DND-41 (cell line): ENCODE data around the gene RUNX2.
A peak's percentile ranks its signal among the peaks of the same experiment; 100 is the strongest.

Source experiments
- ATAC-seq: fragments of 200-7000 bp; cut with Tn5 transposase; 3 replicates; pipeline ENCODE4 v1.9.1; 2021; ENCODE audit warnings: low read depth; ENCODE audit not compliant: insufficient read depth
- DNase-seq: peaks from one replicate; pipeline ENCODE4 v3.0.0-alpha.2; 2020
- H2AFZ ChIP-seq: 2 replicates; pipeline ENCODE4 v1.6.0; 2012; ENCODE audit warnings: low read depth, low read length
- H3K27ac ChIP-seq: 2 replicates; pipeline ENCODE4 v1.5.1; 2012; ENCODE audit warnings: low read length, inconsistent platforms
- H3K27me3 ChIP-seq: fragments of 200-600 bp; sonication (generic); 2 replicates; pipeline ENCODE4 v1.6.0; 2012; ENCODE audit warnings: low read length, mild to moderate bottlenecking, inconsistent platforms; ENCODE audit not compliant: insufficient read depth, poor library complexity
- H3K36me3 ChIP-seq: 2 replicates; pipeline ENCODE4 v1.5.1; 2012; ENCODE audit warnings: low read length, inconsistent platforms; ENCODE audit not compliant: insufficient read depth
- H3K4me1 ChIP-seq: 2 replicates; pipeline ENCODE4 v1.5.1; 2012; ENCODE audit warnings: mild to moderate bottlenecking, low read length; ENCODE audit not compliant: insufficient read depth
- H3K4me2 ChIP-seq: 2 replicates; pipeline ENCODE4 v1.6.0; 2012; ENCODE audit warnings: mild to moderate bottlenecking, moderate library complexity, low read length, inconsistent platforms; ENCODE audit not compliant: insufficient read depth
- H3K4me3 ChIP-seq, 2 experiments: fragments of 200-600 bp in 1 of 2; shearing (Covaris generic) in 1 of 2; 2 replicates each; pipeline ENCODE4 v1.5.1; 2012 to 2016; ENCODE audit warnings: inconsistent platforms in 2 of 2, low read length in 2 of 2, mild to moderate bottlenecking in 2 of 2, low read depth in 1 of 2, moderate library complexity in 1 of 2
- H3K79me2 ChIP-seq: 2 replicates; pipeline ENCODE4 v1.6.0; 2012; ENCODE audit warnings: low read length, inconsistent platforms; ENCODE audit not compliant: insufficient read depth
- H3K9ac ChIP-seq: 2 replicates; pipeline ENCODE4 v1.6.0; 2012; ENCODE audit warnings: low read depth, mild to moderate bottlenecking, inconsistent platforms, low read length, moderate library complexity
- H3K9me3 ChIP-seq: 2 replicates; pipeline ENCODE4 v1.5.1; 2012; ENCODE audit warnings: low read length, moderate library complexity, mild to moderate bottlenecking, inconsistent platforms; ENCODE audit not compliant: insufficient read depth, severe bottlenecking
- H4K20me1 ChIP-seq: 2 replicates; pipeline ENCODE4 v1.6.0; 2012; ENCODE audit warnings: low read length; ENCODE audit not compliant: insufficient read depth
- EZH2 ChIP-seq: IDR thresholded peaks from 3 replicates; pipeline ENCODE4 v1.6.1; 2012; ENCODE audit warnings: borderline replicate concordance, low read depth, mild to moderate bottlenecking, moderate library complexity, low read length, inconsistent platforms; ENCODE audit not compliant: severe bottlenecking
- TF ChIP-seq, protein P1 (sequence below): IDR thresholded peaks from 2 replicates; pipeline ENCODE4 v1.5.1; 2012; ENCODE audit warnings: borderline replicate concordance, low read length, moderate library complexity, mild to moderate bottlenecking; ENCODE audit not compliant: poor library complexity, severe bottlenecking; ENCODE audit errors: extremely low read depth

The RUNX2 gene

DNA sequence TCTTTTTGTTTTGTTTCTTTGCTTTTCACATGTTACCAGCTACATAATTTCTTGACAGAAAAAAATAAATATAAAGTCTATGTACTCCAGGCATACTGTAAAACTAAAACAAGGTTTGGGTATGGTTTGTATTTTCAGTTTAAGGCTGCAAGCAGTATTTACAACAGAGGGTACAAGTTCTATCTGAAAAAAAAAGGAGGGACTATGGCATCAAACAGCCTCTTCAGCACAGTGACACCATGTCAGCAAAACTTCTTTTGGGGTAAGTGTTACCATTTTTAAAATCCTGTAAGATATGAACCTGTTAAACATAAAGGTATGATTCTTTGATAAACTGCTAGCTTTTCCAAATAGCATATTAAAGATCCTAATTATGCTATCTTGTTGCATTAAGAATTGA lies 393 bp downstream of the RUNX2 start:
- Histone ChIP-seq H3K4me2 (peak overlapping the region; percentile 62), H4K20me1 (no peaks in the 10 kb centered on the region), H3K27me3 (no peaks in the 10 kb centered on the region), H2AFZ (peak overlapping the region; percentile 40; the same call in 1 of the 2 replicates), H3K4me3 (peak overlapping the region in 1 of 2 experiments; percentile 45; a peak in 2 of 4 replicates), H3K36me3 (no peaks in the 10 kb centered on the region), H3K4me1 (peaks cover 51% of the 10 kb centered on the region), H3K27ac (peak overlapping the region; percentile 69), H3K9ac (peak overlapping the region; percentile 38), H3K79me2 (peaks cover 22% of the 10 kb centered on the region; the same call in 1 of the 2 replicates), H3K9me3 (no peaks in the 10 kb centered on the region)
- DNase-seq (no peak), ATAC-seq (no peak)
- TF ChIP-seq, protein P1, sequence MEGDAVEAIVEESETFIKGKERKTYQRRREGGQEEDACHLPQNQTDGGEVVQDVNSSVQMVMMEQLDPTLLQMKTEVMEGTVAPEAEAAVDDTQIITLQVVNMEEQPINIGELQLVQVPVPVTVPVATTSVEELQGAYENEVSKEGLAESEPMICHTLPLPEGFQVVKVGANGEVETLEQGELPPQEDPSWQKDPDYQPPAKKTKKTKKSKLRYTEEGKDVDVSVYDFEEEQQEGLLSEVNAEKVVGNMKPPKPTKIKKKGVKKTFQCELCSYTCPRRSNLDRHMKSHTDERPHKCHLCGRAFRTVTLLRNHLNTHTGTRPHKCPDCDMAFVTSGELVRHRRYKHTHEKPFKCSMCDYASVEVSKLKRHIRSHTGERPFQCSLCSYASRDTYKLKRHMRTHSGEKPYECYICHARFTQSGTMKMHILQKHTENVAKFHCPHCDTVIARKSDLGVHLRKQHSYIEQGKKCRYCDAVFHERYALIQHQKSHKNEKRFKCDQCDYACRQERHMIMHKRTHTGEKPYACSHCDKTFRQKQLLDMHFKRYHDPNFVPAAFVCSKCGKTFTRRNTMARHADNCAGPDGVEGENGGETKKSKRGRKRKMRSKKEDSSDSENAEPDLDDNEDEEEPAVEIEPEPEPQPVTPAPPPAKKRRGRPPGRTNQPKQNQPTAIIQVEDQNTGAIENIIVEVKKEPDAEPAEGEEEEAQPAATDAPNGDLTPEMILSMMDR = no peak
- TF ChIP-seq EZH2 = no peak

DNA sequence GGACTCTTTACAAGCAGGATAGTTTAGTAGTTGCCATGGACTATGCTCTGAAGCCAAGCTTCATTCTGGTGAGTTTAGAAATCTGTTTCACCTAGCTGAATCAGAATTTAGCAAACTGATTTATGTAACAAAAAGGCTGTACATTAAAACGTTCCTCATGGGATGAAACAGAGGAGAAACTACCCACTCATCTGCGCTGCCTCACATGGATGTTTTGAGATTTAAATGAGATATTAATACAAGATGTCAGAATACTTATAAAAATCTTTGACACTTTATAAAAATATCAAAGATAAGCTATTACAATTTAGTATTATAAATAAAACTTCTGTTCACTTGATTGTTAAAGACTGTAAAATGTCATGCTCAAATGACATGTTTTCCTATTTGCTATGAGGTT lies 16.8 kb downstream of the RUNX2 start:
- no peak overlapping the region for H3K27ac ChIP-seq
- H3K27me3 ChIP-seq = no peaks in the 10 kb centered on the region
- H3K36me3 ChIP-seq = no peaks in the 10 kb centered on the region; the same call in 1 of the 2 replicates
- no peaks in the 10 kb centered on the region for H3K4me1 ChIP-seq
- no peak overlapping the region for H3K4me2 ChIP-seq
- H3K4me3 ChIP-seq = no peak overlapping the region
- H3K9me3 ChIP-seq = no peaks in the 10 kb centered on the region
- H2AFZ ChIP-seq = no peak overlapping the region
- H4K20me1 ChIP-seq = no peaks in the 10 kb centered on the region
- DNase-seq (no peak), ATAC-seq (no peak)
- no peak for TF ChIP-seq EZH2
- TF ChIP-seq, protein P1 = no peak
- H3K79me2 ChIP-seq = no peaks in the 10 kb centered on the region; the same call in 1 of the 2 replicates
- H3K9ac ChIP-seq = no peak overlapping the region

DNA sequence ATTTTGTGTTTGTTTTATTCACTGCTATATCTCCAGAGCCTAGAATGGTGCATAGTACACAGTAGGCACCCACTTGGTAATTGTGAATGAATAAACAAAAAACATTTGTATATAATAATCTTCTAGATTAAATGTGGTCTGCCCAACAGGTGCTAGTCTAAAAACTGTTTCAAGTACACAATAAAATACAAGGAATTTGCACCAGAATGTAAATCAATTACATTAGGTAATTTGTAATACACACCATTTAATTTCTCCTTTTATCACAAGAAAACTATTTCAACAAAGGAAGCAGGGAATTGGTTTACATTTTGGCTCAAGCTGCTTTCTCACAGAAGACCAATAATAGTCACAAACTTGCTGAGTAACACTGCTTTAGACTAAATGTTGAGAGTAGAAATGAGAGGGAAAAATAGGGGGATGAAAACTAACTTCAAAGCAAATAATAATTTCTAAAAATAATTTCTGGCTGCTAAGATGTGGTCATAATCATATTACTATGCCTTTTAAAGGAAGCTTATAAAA lies 22.1 kb downstream of the RUNX2 start:
- Histone ChIP-seq H3K4me3 (no peak overlapping the region), H4K20me1 (no peaks in the 10 kb centered on the region), H3K9me3 (no peaks in the 10 kb centered on the region), H3K36me3 (peaks cover 6% of the 10 kb centered on the region; the same call in 1 of the 2 replicates), H3K9ac (no peak overlapping the region), H3K4me1 (no peaks in the 10 kb centered on the region), H3K79me2 (no peaks in the 10 kb centered on the region), H3K27ac (no peak overlapping the region), H3K4me2 (no peak overlapping the region), H3K27me3 (no peaks in the 10 kb centered on the region), H2AFZ (no peak overlapping the region)
- DNase-seq = no peak
- TF ChIP-seq EZH2 = no peak
- TF ChIP-seq, protein P1 = no peak
- ATAC-seq = no peak
